Fibroblast of skin of left biceps (primary cell): Measurements from ENCODE around the gene SPINK4.
A peak's percentile ranks its signal among the peaks of the same experiment; 100 is the strongest.

Experiments
- DNase-seq, 2 experiments: peaks; one replicate each; pipeline ENCODE4 v3.0.0-alpha.2; 2013; ENCODE audit warnings: low read depth in 2 of 2

Gene SPINK4

GRCh38 chr9:33257276-33257675, 17.3 kb downstream of the SPINK4 start:
- no peak for DNase-seq

GRCh38 chr9:33260372-33260771, 20.4 kb downstream of the SPINK4 start:
- DNase-seq: no peak

- no peak for DNase-seq
Measured at GRCh38 chr9:33263131-33264002, 23.4 kb downstream of the SPINK4 start.

GRCh38 chr9:33264003-33264472, 24.1 kb downstream of the SPINK4 start:
- no peak for DNase-seq

GRCh38 chr9:33264473-33265177, 24.7 kb downstream of the SPINK4 start, which contains the start of the genes BAG1 and CHMP5:
BAG1 (minus strand) TSS chr9:33264708.
CHMP5 (plus strand) TSS chr9:33265049; CDS start chr9:33265079, 30 bp downstream.
- peak; percentile 98 for DNase-seq

GRCh38 chr9:33265211-33265865, 25.4 kb downstream of the SPINK4 start:
- no peak for DNase-seq

GRCh38 chr9:33267151-33267767, 27.3 kb downstream of the SPINK4 start:
- no peak for DNase-seq

GRCh38 chr9:33270146-33270545, 30.2 kb downstream of the SPINK4 start:
- DNase-seq: no peak

- no peak for DNase-seq
Measured at GRCh38 chr9:33272061-33272460, 32.1 kb downstream of the SPINK4 start.

- no peak for DNase-seq
Measured at GRCh38 chr9:33273266-33273971, 33.5 kb downstream of the SPINK4 start.

GRCh38 chr9:33273972-33274328, 34.0 kb downstream of the SPINK4 start:
- no peak for DNase-seq

GRCh38 chr9:33277484-33277883, 37.5 kb downstream of the SPINK4 start:
- no peak for DNase-seq

- DNase-seq: no peak
Measured at GRCh38 chr9:33285502-33285901, 45.5 kb downstream of the SPINK4 start.

GRCh38 chr9:33287087-33287490, 47.1 kb downstream of the SPINK4 start:
- peak; percentile 24 to 30 for DNase-seq

GRCh38 chr9:33288235-33288634, 48.3 kb downstream of the SPINK4 start:
- no peak for DNase-seq

GRCh38 chr9:33288828-33289483, 49.0 kb downstream of the SPINK4 start:
- no peak for DNase-seq

- no peak for DNase-seq
Measured at GRCh38 chr9:33289496-33289895, 49.5 kb downstream of the SPINK4 start.

GRCh38 chr9:33289936-33290246, 49.9 kb downstream of the SPINK4 start:
- no peak for DNase-seq

- DNase-seq: peak; percentile 98
Measured at GRCh38 chr9:33290247-33291030, 50.5 kb downstream of the SPINK4 start, which contains the start of gene NFX1. NFX1 (plus strand) TSS chr9:33290516; CDS start chr9:33290573, 57 bp downstream.

- no peak for DNase-seq
Measured at GRCh38 chr9:33291031-33291397, 51.0 kb downstream of the SPINK4 start.
